Heart left ventricle (tissue), 13 donors: ENCODE measurements around the gene TMSB4X.

Experiments used
- POLR2A ChIP-seq, 2 donors: fragments of 450-650 bp; IDR thresholded peaks; one replicate each; pipeline ENCODE4 v1.6.1; 2017; ENCODE audit warnings: antibody characterized with exemption in 2 of 2, mild to moderate bottlenecking in 2 of 2, moderate library complexity in 2 of 2
- TF ChIP-seq, protein P1 (sequence below), 12 donors: fragments of 200-600 bp; sonication (generic) in 4 of 12; IDR thresholded peaks; one replicate each; pipeline versions ENCODE4 v1.5.0 to v1.8.0; 2018 to 2022; ENCODE audit warnings: antibody characterized with exemption in 12 of 12, mild to moderate bottlenecking in 5 of 12
- donor health status: ischemic (EF 13 %, LVEDD 7.1; RV severe dilation, severe dysfunction).
- donor health status: DM: no; HTN: yes; CAD: no.
- donor health status: DM: no; HTN: no; CAD: no.
- donor health status: ischemic (EF 25% LVEDD 6.9; RV normal size, moderate dysfunction).
- donor health status: ischemic (EF 25% LVEDD 5.7; RV mildly dilated, moderate dysfunction).
- donor health status: ischemic (EF 35%, LVEDD 5.7; RV mildly dilated, moderate dysfunction).
- donor health status: nonischemic (EF 11% LVEDD 7.7; RV severe dilation, severe dysfunction).
- donor health status: DM: yes; HTN: yes; CAD: no.
- donor health status: PGD.
- donor health status: ischemic (EF 29% LVEDD 5.4; RV normal size, mild dysfunction).
- donor health status: nonischemic (EF 23%, LVEDD 6.1; RV moderate dilation, normal function).

GRCh38 chrX:13023567-13023966, 48.7 kb downstream of the TMSB4X start:
- TF ChIP-seq, protein P1, sequence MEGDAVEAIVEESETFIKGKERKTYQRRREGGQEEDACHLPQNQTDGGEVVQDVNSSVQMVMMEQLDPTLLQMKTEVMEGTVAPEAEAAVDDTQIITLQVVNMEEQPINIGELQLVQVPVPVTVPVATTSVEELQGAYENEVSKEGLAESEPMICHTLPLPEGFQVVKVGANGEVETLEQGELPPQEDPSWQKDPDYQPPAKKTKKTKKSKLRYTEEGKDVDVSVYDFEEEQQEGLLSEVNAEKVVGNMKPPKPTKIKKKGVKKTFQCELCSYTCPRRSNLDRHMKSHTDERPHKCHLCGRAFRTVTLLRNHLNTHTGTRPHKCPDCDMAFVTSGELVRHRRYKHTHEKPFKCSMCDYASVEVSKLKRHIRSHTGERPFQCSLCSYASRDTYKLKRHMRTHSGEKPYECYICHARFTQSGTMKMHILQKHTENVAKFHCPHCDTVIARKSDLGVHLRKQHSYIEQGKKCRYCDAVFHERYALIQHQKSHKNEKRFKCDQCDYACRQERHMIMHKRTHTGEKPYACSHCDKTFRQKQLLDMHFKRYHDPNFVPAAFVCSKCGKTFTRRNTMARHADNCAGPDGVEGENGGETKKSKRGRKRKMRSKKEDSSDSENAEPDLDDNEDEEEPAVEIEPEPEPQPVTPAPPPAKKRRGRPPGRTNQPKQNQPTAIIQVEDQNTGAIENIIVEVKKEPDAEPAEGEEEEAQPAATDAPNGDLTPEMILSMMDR (IDR thresholded peaks at IDR 0.05): no peak
- TF ChIP-seq POLR2A (IDR thresholded peaks at IDR 0.05): no peak
